ENCODE data around the gene CMSS1.

CMSS1 gene

GRCh38 chr3:99960123-99960878 is 142.6 kb downstream of the CMSS1 start:
- DNase-seq (ENCODE audit: low read depth in 3 of 3), result no peak

- DNase-seq (ENCODE audit: low read depth in 3 of 3), result no peak
Measured at GRCh38 chr3:99960941-99961340, 143.3 kb downstream of the CMSS1 start.

- no peak for DNase-seq (ENCODE audit: low read depth in 3 of 3)
Measured at GRCh38 chr3:99961756-99962515, 144.3 kb downstream of the CMSS1 start.

- no peak for DNase-seq (ENCODE audit: low read depth in 3 of 3)
Measured at GRCh38 chr3:99962703-99963102, 145.0 kb downstream of the CMSS1 start.

GRCh38 chr3:99965077-99965476 is 147.4 kb downstream of the CMSS1 start:
- DNase-seq (ENCODE audit: low read depth in 3 of 3), result no peak

GRCh38 chr3:99965681-99966408 is 148.2 kb downstream of the CMSS1 start:
- DNase-seq (ENCODE audit: low read depth in 3 of 3), result no peak

- DNase-seq (ENCODE audit: low read depth in 3 of 3), result no peak
Measured at GRCh38 chr3:99966662-99967416, 149.2 kb downstream of the CMSS1 start.

- DNase-seq (ENCODE audit: low read depth in 3 of 3), result no peak
Measured at GRCh38 chr3:99967796-99968195, 150.1 kb downstream of the CMSS1 start.

GRCh38 chr3:99969136-99969535 is 151.5 kb downstream of the CMSS1 start:
- no peak for DNase-seq (ENCODE audit: low read depth in 3 of 3)

GRCh38 chr3:99970198-99970597 is 152.5 kb downstream of the CMSS1 start:
- no peak for DNase-seq (ENCODE audit: low read depth in 3 of 3)

GRCh38 chr3:99971761-99972160 is 154.1 kb downstream of the CMSS1 start:
- no peak for DNase-seq (ENCODE audit: low read depth in 3 of 3)

- DNase-seq (ENCODE audit: low read depth in 3 of 3), result no peak
Measured at GRCh38 chr3:99972380-99973104, 154.9 kb downstream of the CMSS1 start.

- no peak for DNase-seq (ENCODE audit: low read depth in 3 of 3)
Measured at GRCh38 chr3:99974989-99975388, 157.3 kb downstream of the CMSS1 start.

- DNase-seq (ENCODE audit: low read depth in 3 of 3), result no peak
Measured at GRCh38 chr3:99976584-99976983, 158.9 kb downstream of the CMSS1 start.

- DNase-seq (ENCODE audit: low read depth in 3 of 3), result no peak
Measured at GRCh38 chr3:99978221-99978620, 160.6 kb downstream of the CMSS1 start.

- DNase-seq (ENCODE audit: low read depth in 3 of 3), result no peak
Measured at GRCh38 chr3:99980606-99981005, 162.9 kb downstream of the CMSS1 start.

- no peak for DNase-seq (ENCODE audit: low read depth in 3 of 3)
Measured at GRCh38 chr3:99981138-99981537, 163.5 kb downstream of the CMSS1 start.

GRCh38 chr3:99982650-99983049 is 165.0 kb downstream of the CMSS1 start:
- DNase-seq (ENCODE audit: low read depth in 3 of 3), result no peak

- no peak for DNase-seq (ENCODE audit: low read depth in 3 of 3)
Measured at GRCh38 chr3:99984139-99984538, 166.5 kb downstream of the CMSS1 start.

GRCh38 chr3:99984668-99985067 is 167.0 kb downstream of the CMSS1 start:
- no peak for DNase-seq (ENCODE audit: low read depth in 3 of 3)

GRCh38 chr3:99990179-99990578 is 172.5 kb downstream of the CMSS1 start:
- DNase-seq (ENCODE audit: low read depth in 3 of 3), result no peak

Measured in stimulated activated CD4-positive, alpha-beta T cell treated with anti-CD3 and anti-CD28 coated beads, TNF-alpha, amount 100 ng/mL, for 4 hours (primary cell).